ENCODE data around the gene GAD1.

GAD1 gene

DNA sequence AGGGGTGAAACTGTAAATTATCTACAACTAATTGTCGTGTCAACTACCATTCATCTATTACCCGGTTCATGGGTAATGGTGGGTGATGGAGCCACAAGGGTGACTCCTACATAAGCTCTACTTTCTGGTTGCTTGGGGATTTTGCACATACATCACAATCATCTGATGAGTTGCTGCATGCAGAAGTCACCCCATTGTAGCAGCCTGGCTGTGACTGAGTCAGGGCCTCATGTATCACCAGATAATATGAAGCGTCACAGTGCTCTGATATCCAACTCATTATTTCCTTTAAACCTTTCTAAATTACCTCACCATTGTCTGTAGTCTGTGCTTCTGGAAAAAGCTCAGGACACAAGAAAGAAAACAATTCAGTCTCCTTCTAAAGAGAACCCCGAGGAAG is 79.9 kb downstream of the GAD1 start:
- no peak for DNase-seq

DNA sequence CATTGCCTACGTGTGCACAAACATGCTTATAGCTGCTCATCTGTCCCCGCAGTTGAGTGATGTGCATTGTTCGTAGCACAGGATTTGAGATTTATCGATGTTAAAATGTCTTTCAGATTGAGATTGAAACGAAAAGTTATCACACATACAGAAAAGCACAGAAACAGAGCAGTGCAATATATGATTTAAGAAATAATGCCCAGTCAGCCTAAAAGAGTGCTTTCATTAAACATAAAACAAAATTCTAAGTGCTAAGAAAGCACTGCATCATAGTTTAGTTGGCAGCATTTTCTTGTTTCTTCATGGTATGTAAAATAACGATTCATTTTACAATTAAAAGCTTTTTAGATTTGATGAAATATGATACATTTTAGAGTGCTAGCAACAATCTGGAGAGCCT is 80.4 kb downstream of the GAD1 start:
- no peak for DNase-seq

DNA sequence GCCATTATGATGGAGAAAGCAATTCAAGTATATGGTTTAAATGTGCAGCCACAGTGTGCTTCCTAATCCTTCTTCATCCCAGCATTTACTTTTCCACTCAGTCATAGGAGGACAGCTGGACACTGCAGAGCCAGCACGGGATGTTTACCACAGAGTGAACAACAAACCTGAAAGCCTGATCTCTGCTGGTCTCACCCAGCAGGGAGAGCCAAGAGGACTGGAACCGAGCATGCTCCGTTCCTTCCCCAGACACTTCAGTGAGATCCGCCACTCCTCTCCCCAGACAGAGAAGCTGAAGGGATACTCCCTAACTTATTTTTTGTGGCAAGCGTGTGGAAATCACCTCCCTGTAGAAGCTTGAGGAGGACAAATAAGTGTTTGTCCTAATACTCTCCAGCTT is 89.2 kb downstream of the GAD1 start:
- no peak for DNase-seq
